Smooth muscle cell (in vitro differentiated cells): Measurements from ENCODE around the gene NFIB. TPM values are rescaled to one million over a fixed set of nuclear protein-coding genes. Genes with fewer than 3 reads are reported as not detected.

Source experiments
- DNase-seq: peaks from one replicate; lab custom pipeline; 2025; ENCODE audit not compliant: unreplicated experiment; lab: John Stamatoyannopoulos, UW
- H2AFZ ChIP-seq: fragments of 200-600 bp; sonication (generic); 2 replicates; pipeline ENCODE4 v1.6.0; 2016; ENCODE audit warnings: antibody characterized with exemption, low read depth, mild to moderate bottlenecking
- H3F3A ChIP-seq: fragments of 200-600 bp; sonication (generic); 2 replicates; pipeline ENCODE4 v1.6.0; 2017; ENCODE audit warnings: antibody characterized with exemption, low read depth
- H3K27ac ChIP-seq: fragments of 200-600 bp; sonication (generic); 2 replicates; pipeline ENCODE4 v1.5.1; 2016; ENCODE audit warnings: low read depth, mild to moderate bottlenecking
- H3K27me3 ChIP-seq: fragments of 200-600 bp; sonication (generic); 2 replicates; pipeline ENCODE4 v1.6.1; 2016; ENCODE audit warnings: low read depth, mild to moderate bottlenecking
- H3K36me3 ChIP-seq: fragments of 200-600 bp; sonication (generic); 2 replicates; pipeline ENCODE4 v1.5.1; 2016; ENCODE audit warnings: low read depth
- H3K4me1 ChIP-seq: fragments of 200-600 bp; sonication (generic); 2 replicates; pipeline ENCODE4 v1.5.1; 2016; ENCODE audit warnings: low read depth
- H3K4me2 ChIP-seq: fragments of 200-600 bp; sonication (generic); 2 replicates; pipeline ENCODE4 v1.6.0; 2016; ENCODE audit warnings: mild to moderate bottlenecking
- H3K4me3 ChIP-seq: fragments of 200-600 bp; sonication (generic); 2 replicates; pipeline ENCODE4 v1.5.1; 2016; ENCODE audit warnings: mild to moderate bottlenecking
- H3K79me2 ChIP-seq: fragments of 200-600 bp; sonication (generic); 2 replicates; pipeline ENCODE4 v1.6.0; 2016; ENCODE audit warnings: low read depth, mild to moderate bottlenecking
- H3K9ac ChIP-seq: fragments of 200-600 bp; sonication (generic); 2 replicates; pipeline ENCODE4 v1.6.0; 2016; ENCODE audit warnings: low read depth
- H3K9me3 ChIP-seq: fragments of 200-600 bp; sonication (generic); replicated peaks from 2 replicates; pipeline ENCODE4 v1.5.1; 2016; ENCODE audit warnings: low read depth
- H4K20me1 ChIP-seq: fragments of 200-600 bp; sonication (generic); 2 replicates; pipeline ENCODE4 v1.6.0; 2016; ENCODE audit warnings: low read depth
- CTCF ChIP-seq: fragments of 200-600 bp; sonication (generic); IDR thresholded peaks from 2 replicates; pipeline ENCODE4 v1.5.1; 2017; ENCODE audit warnings: borderline replicate concordance, mild to moderate bottlenecking, antibody characterized with exemption; ENCODE audit not compliant: insufficient read depth, poor library complexity, severe bottlenecking
- WGBS: methylation state at CpG from one replicate; pipeline ENCODE4 v1.1.7; 2016; ENCODE audit warnings: low lambda C conversion rate; 5-methylcytosine and 5-hydroxymethylcytosine counted together
- polyA plus RNA-seq: library from polyadenylated mRNA; unstranded; fragments of >200 nt; fragmentation: Nextera tagmentation; extraction: Ambion mirVana; gene quantifications from 2 replicates; pipeline ENCODE4 v1.2.1, GENCODE V29; 2016
- total RNA-seq: library from RNA; depleted of rRNA; stranded (reverse); fragments of >200 nt; gene quantifications from 2 replicates; pipeline ENCODE4 v1.2.3, GENCODE V29; 2014

NFIB gene
- total and polyA plus RNA-seq, 2 experiments from 2014 or later, result 0.93 to 1.7 TPM

- no peaks in the 10 kb centered on the region for H3K36me3 ChIP-seq
- no peak overlapping the region for H3K4me3 ChIP-seq
- no peaks in the 10 kb centered on the region for H4K20me1 ChIP-seq
- WGBS, result 98% methylated on average over 2 of the region's 2 CpGs
- no peak for TF ChIP-seq CTCF
- H3K79me2 ChIP-seq, result no peaks in the 10 kb centered on the region
- H3F3A ChIP-seq, result no peaks in the 10 kb centered on the region
- no peaks in the 10 kb centered on the region for H3K4me1 ChIP-seq
- H3K9ac ChIP-seq, result no peak overlapping the region
- no peak overlapping the region for H3K4me2 ChIP-seq
- DNase-seq, result no peak
- no peaks in the 10 kb centered on the region for H3K9me3 ChIP-seq
- H2AFZ ChIP-seq, result no peak overlapping the region
- H3K27ac ChIP-seq, result no peak overlapping the region
- H3K27me3 ChIP-seq, result no peaks in the 10 kb centered on the region
Measured at GRCh38 chr9:14185016-14185415, 128.9 kb downstream of the NFIB start.

GRCh38 chr9:14183001-14183400 is 130.9 kb downstream of the NFIB start:
- 89% methylated on average over 1 of the region's 1 CpG for WGBS
- DNase-seq, result no peak
- Histone ChIP-seq H3K4me3 (no peak overlapping the region), H3K27ac (no peak overlapping the region), H2AFZ (no peak overlapping the region), H3K9ac (no peak overlapping the region), H3F3A (no peaks in the 10 kb centered on the region), H3K4me2 (no peak overlapping the region), H3K4me1 (no peaks in the 10 kb centered on the region), H3K27me3 (no peaks in the 10 kb centered on the region), H3K79me2 (no peaks in the 10 kb centered on the region), H3K36me3 (no peaks in the 10 kb centered on the region), H3K9me3 (no peaks in the 10 kb centered on the region), H4K20me1 (no peaks in the 10 kb centered on the region)
- TF ChIP-seq CTCF, result no peak

- WGBS, result 95% methylated on average over 3 of the region's 3 CpGs
Measured at GRCh38 chr9:14180960-14181537, 132.9 kb downstream of the NFIB start.

More at GRCh38 chr9:14180960-14181537, 132.9 kb downstream of the NFIB start:
- no peak for DNase-seq
- no peak overlapping the region for H3K9ac ChIP-seq
- no peak overlapping the region for H3K27ac ChIP-seq
- no peak overlapping the region for H3K4me2 ChIP-seq
- H4K20me1 ChIP-seq, result no peaks in the 10 kb centered on the region
- no peak overlapping the region for H3K4me3 ChIP-seq
- H3F3A ChIP-seq, result no peaks in the 10 kb centered on the region
- no peaks in the 10 kb centered on the region for H3K4me1 ChIP-seq
- H2AFZ ChIP-seq, result no peak overlapping the region
- TF ChIP-seq CTCF, result no peak
- H3K9me3 ChIP-seq, result no peaks in the 10 kb centered on the region
- no peaks in the 10 kb centered on the region for H3K36me3 ChIP-seq
- H3K79me2 ChIP-seq, result no peaks in the 10 kb centered on the region
- no peaks in the 10 kb centered on the region for H3K27me3 ChIP-seq
